MCF 10A (cell line): ENCODE results near the gene PGAM5. TPM values are rescaled to one million over a fixed set of nuclear protein-coding genes. Genes with fewer than 3 reads are reported as not detected.

Experiments used
- BruUV-seq: library from RNA; stranded (reverse); fragments of 400-500 nt; replicated peaks from 2 replicates; lab custom pipeline; 2021; lab: Mats Ljungman, UMichigan
- CTCF ChIA-PET: fragments of 300-600 bp; sonication (Branson Sonifier 250); formaldehyde crosslinking; extraction: SDS; loops from one replicate; lab custom pipeline; 2021; ENCODE audit warnings: antibody characterized with exemption, inconsistent platforms; lab: Yijun Ruan, JAX
- POLR2A ChIA-PET: fragments of 300-600, 350-650 bp; sonication (Branson Sonifier 250); formaldehyde crosslinking; extraction: SDS; loops from one replicate; lab custom pipeline; 2020; ENCODE audit warnings: antibody characterized with exemption, inconsistent platforms; lab: Yijun Ruan, JAX
- DNase-seq: peaks from one replicate; pipeline ENCODE4 v3.0.0-alpha.2; 2018; ENCODE audit not compliant: unreplicated experiment
- H3K27ac Mint-ChIP-seq: one replicate; pipeline ENCODE4 v1.8.0; 2022; ENCODE audit warnings: mild to moderate bottlenecking, low read depth, mixed read lengths; ENCODE audit not compliant: unreplicated experiment
- H3K27me3 Mint-ChIP-seq: one replicate; pipeline ENCODE4 v1.8.0; 2022; ENCODE audit warnings: mixed read lengths; ENCODE audit not compliant: insufficient read depth, unreplicated experiment
- H3K36me3 Mint-ChIP-seq: one replicate; pipeline ENCODE4 v1.8.0; 2022; ENCODE audit warnings: mild to moderate bottlenecking, moderate library complexity, mixed read lengths; ENCODE audit not compliant: insufficient read depth, unreplicated experiment
- H3K4me1 Mint-ChIP-seq: one replicate; pipeline ENCODE4 v1.8.0; 2022; ENCODE audit warnings: mixed read lengths; ENCODE audit not compliant: insufficient read depth, unreplicated experiment
- H3K4me3 Mint-ChIP-seq: one replicate; pipeline ENCODE4 v1.8.0; 2022; ENCODE audit warnings: mild to moderate bottlenecking, moderate library complexity, mixed read lengths; ENCODE audit not compliant: unreplicated experiment
- H3K9me3 Mint-ChIP-seq: one replicate; pipeline ENCODE4 v1.8.0; 2022; ENCODE audit warnings: mixed read lengths; ENCODE audit not compliant: unreplicated experiment
- CTCF ChIP-seq: fragments of 200-600 bp; IDR thresholded peaks from one replicate; pipeline ENCODE4 v1.8.0; 2022; ENCODE audit warnings: antibody characterized with exemption, mild to moderate bottlenecking; ENCODE audit not compliant: unreplicated experiment
- intact Hi-C: fragments of 100-400 bp; cut with micrococcal nuclease; formaldehyde crosslinking; loops from 2 replicates; pipeline ENCODE4 v1.14.1; 2022
- total RNA-seq: library from RNA; stranded (reverse); gene quantifications from 2 replicates; pipeline ENCODE4 v1.2.3, GENCODE V29; 2022

The PGAM5 gene
- total RNA-seq, 1 experiment from 2014 or later, result 84.0 TPM

DNA sequence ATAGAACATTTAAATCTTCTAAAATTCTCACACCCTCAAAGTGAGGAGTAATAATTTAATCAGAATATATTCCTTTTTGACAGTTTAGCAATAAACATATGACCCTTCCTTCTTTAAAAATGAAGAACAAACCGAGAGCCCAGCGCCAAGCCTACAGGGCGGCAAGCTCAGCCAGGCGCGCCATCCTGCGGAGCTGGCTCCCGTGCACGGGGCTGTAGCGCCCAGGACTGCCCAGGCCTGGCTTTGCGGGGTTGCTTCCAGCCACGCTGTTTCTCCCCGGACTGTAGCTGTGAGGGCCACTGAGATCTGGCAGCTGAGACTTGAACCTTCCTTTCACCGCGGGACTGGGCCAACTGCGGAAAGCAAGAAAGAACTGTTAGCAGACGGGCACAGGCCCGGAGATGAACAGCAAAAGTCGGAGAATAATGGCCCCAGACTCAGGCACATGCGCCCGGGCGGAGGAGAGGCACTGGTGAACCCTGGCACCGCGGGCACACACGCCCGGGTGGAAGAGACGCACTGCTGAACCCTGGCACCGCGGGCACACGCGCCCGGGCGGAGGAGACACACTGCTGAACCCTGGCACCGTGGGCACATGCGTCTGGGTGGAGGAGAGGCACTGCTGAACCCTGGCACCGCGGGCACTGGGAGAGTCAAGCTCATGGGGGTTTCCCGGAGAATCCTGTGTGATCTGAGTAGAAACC is 16.6 kb downstream of the PGAM5 start:
- CTCF ChIA-PET, result no interaction called here
- no peak overlapping the region for H3K27ac Mint-ChIP-seq
- POLR2A ChIA-PET, result interaction anchor here (1.4 kb wide), 1 partner anchor 17 kb away, joined by 6 read pairs; the partner anchor contains the start of gene PGAM5
- peaks cover 97% of the 10 kb centered on the region for H3K36me3 Mint-ChIP-seq
- no peak overlapping the region for H3K4me3 Mint-ChIP-seq
- DNase-seq, result no peak
- no peaks in the 10 kb centered on the region for H3K27me3 Mint-ChIP-seq
- TF ChIP-seq CTCF, result no peak
- intact Hi-C loops, result no loop called here
- H3K4me1 Mint-ChIP-seq, result no peaks in the 10 kb centered on the region
- no peaks in the 10 kb centered on the region for H3K9me3 Mint-ChIP-seq
- BruUV-seq, result no TSS peak

DNA sequence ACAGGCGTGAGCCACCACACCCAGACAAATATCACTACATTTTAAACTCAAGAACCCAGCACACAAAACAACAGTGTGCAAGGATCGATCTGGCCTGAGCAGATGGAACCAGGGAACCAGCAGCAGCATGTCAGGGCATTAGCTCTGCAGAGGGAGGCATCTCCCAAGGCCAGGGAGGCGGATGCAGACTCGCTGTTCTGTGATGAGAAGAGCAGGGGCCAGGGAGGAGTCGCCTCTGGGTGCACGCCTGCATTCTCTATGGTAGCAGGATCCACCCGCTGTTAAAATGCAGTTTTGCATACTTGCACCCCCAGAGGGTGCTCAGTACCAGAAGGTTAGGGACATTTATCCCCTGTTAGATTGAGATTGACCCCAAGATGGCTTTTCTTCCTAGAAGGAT is 17.9 kb downstream of the PGAM5 start:
- Mint-ChIP-seq H3K9me3 (no peaks in the 10 kb centered on the region), H3K27me3 (no peaks in the 10 kb centered on the region), H3K4me3 (no peak overlapping the region), H3K27ac (no peak overlapping the region), H3K36me3 (peaks cover 94% of the 10 kb centered on the region), H3K4me1 (no peaks in the 10 kb centered on the region)
- no peak for TF ChIP-seq CTCF
- DNase-seq, result no peak
- ChIA-PET POLR2A (no interaction called here), CTCF (no interaction called here)
- no TSS peak for BruUV-seq
- intact Hi-C loops, result no loop called here

- Mint-ChIP-seq H3K27ac (no peak overlapping the region), H3K4me3 (no peak overlapping the region), H3K4me1 (no peaks in the 10 kb centered on the region), H3K36me3 (peaks cover 94% of the 10 kb centered on the region), H3K9me3 (no peaks in the 10 kb centered on the region), H3K27me3 (no peaks in the 10 kb centered on the region)
- TF ChIP-seq CTCF, result no peak
- ChIA-PET CTCF (no interaction called here), POLR2A (interaction anchor here (0.7 to 1.5 kb wide), 2 partner anchors 17 to 19 kb away, joined by 3 to 4 read pairs; partner anchors contain the start of gene PGAM5)
- no peak for DNase-seq
- intact Hi-C loops, result no loop called here
- no TSS peak for BruUV-seq
Observed at GRCh38 chr12:132729541-132730320, 19.1 kb downstream of the PGAM5 start.

- H3K27ac Mint-ChIP-seq, result no peak overlapping the region
- CTCF ChIA-PET, result no interaction called here
- H3K36me3 Mint-ChIP-seq, result peaks cover 94% of the 10 kb centered on the region
- DNase-seq, result no peak
- H3K4me1 Mint-ChIP-seq, result no peaks in the 10 kb centered on the region
- no peak overlapping the region for H3K4me3 Mint-ChIP-seq
- TF ChIP-seq CTCF, result no peak
- BruUV-seq, result no TSS peak
- intact Hi-C loops, result no loop called here
- H3K27me3 Mint-ChIP-seq, result no peaks in the 10 kb centered on the region
- H3K9me3 Mint-ChIP-seq, result no peaks in the 10 kb centered on the region
- POLR2A ChIA-PET, result interaction anchor here (1.5 kb wide), 1 partner anchor 20 kb away, joined by 3 read pairs; the partner anchor contains the start of gene PGAM5
Observed at GRCh38 chr12:132730353-132730752, 19.7 kb downstream of the PGAM5 start.
